Measurements from ENCODE around the gene DND1. TPM values are rescaled to one million over a fixed set of nuclear protein-coding genes. Genes with fewer than 3 reads are reported as not detected.
A peak's percentile ranks its signal among the peaks of the same experiment; 100 is the strongest.
"Not testable (repeated sequence)": the region's sequence is repeated elsewhere in the genome, so short reads cannot be mapped to it uniquely, and the experiment has no call there.

Gene DND1
- total RNA-seq, 1 experiment from 2014 or later: 0.83 TPM

DNA sequence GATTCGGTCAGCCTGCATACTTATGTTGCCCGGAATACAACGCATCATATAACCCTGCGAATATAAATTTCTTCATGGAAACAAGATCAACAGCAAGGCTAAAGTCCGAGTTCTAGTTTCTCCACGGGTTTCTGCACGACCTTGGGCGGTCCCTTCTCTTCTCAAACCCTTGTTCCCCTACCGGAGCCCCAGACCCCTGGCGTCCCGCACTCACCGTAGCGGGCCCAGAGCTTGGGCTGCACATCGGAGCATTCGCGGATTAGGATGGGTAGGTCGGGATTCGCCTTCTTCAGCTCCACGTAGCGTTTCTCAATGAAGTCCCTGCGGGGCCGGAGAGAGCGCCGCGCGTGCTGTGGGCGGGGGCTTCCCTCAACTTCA lies 26.3 kb downstream of the DND1 start:
- DNase-seq: no peak
- Histone ChIP-seq H3K36me3 (replicated peaks; ENCODE audit: control insufficient read depth, insufficient read depth, low read length) (peaks cover 28% of the 10 kb centered on the region), H3K27me3 (ENCODE audit: control insufficient read depth, insufficient read depth, low read length) (no peaks in the 10 kb centered on the region), H3K4me3 (ENCODE audit: insufficient read depth, low read depth, low read length) (peak overlapping the region; percentile 92)

GRCh38 chr5:140642718-140643117 lies 30.7 kb downstream of the DND1 start:
- no peaks in the 10 kb centered on the region for H3K27me3 ChIP-seq (ENCODE audit: control insufficient read depth, insufficient read depth, low read length)
- no peak for DNase-seq
- H3K36me3 ChIP-seq (replicated peaks; ENCODE audit: control insufficient read depth, insufficient read depth, low read length): peaks cover 26% of the 10 kb centered on the region
- H3K4me3 ChIP-seq (ENCODE audit: insufficient read depth, low read depth, low read length): no peak overlapping the region

DNA sequence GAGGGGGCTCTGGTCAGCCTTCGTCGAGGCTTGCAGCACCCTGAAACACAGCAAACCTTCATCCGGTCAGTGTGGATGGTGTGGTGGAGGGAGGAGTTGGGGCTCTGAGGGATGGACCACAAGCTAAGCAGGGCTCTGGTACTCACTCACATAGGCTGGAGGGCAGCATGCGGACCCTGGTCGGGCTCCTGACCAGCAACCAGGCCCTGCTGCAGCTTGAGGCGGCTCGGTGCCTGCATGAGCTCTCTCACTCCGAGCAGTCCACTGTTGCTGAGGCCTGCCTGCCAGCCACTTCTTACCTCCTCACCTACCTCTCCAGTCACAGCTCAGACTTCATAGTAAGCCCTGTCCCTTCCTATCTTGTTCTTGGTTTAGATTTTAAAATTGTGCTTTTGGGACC lies 31.7 kb downstream of the DND1 start:
- Histone ChIP-seq H3K27me3 (ENCODE audit: control insufficient read depth, insufficient read depth, low read length) (no peaks in the 10 kb centered on the region), H3K4me3 (ENCODE audit: insufficient read depth, low read depth, low read length) (no peak overlapping the region), H3K36me3 (replicated peaks; ENCODE audit: control insufficient read depth, insufficient read depth, low read length) (peaks cover 26% of the 10 kb centered on the region)
- DNase-seq: no peak

- H3K27me3 ChIP-seq (ENCODE audit: control insufficient read depth, insufficient read depth, low read length): no peaks in the 10 kb centered on the region
- peak; percentile 99 for DNase-seq
- peaks cover 18% of the 10 kb centered on the region for H3K36me3 ChIP-seq (replicated peaks; ENCODE audit: control insufficient read depth, insufficient read depth, low read length)
- H3K4me3 ChIP-seq (ENCODE audit: insufficient read depth, low read depth, low read length): peak within 1 kb of the TSS; percentile 82
Observed at GRCh38 chr5:140639148-140639981, 34.0 kb downstream of the DND1 start, which contains the start of gene TMCO6. TSS of gene TMCO6 (plus strand) at chr5:140639451. CDS start at chr5:140639528, 77 bp downstream.

DNA sequence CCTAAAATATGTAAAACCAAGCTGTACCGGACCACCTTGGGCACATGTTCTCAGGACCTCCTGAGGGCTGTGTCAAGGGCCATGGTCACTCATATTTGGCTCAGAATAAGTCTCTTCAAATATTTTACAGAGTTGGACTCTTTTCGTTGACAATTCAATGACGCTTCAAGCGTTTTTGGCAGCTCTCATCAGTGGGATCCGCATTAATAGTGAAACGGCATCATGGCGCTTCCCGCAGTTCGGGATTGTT lies 34.6 kb downstream of the DND1 start:
- peaks cover 14% of the 10 kb centered on the region for H3K36me3 ChIP-seq (replicated peaks; ENCODE audit: control insufficient read depth, insufficient read depth, low read length)
- not testable (repeated sequence) for H3K27me3 ChIP-seq (ENCODE audit: control insufficient read depth, insufficient read depth, low read length); DNase-seq
- peak overlapping the region; percentile 11; the same call in 1 of the 2 replicates for H3K4me3 ChIP-seq (ENCODE audit: insufficient read depth, low read depth, low read length)

DNA sequence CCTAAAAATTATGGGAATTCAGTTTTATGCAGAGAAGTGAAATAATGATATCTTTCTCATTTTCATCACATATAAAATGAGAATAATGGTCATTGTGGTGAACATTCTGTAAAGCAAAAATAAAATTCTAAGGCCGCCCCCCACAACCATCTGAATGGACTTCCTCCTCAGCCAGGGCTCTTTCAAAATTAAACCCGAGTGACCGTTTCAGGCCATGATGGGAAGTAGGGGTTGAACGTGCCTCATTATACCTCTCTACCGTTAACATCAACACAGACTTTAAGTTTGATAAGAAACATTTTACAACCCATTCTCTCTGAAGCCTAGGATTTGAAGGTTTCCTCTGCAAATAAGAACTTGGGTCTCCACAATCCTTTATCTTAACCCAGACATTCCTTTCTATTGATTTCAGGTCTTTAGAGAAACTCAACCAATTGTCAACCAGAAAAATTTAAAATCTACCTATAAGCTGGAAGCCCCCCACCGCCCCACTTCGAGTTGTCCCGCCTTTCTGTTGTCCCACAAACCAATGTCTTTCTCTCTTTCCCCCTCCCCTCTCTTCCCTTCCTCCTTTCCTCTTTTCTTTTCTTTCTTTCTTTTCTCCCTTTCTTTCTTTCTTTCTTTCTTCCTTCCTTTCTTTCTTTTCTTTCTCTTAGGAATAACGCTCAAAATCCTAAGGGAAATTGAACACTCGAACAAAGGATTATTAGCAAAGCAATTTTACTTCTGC lies 35.8 kb downstream of the DND1 start:
- H3K27me3 ChIP-seq (ENCODE audit: control insufficient read depth, insufficient read depth, low read length): peaks cover 10% of the 10 kb centered on the region
- no peak overlapping the region for H3K4me3 ChIP-seq (ENCODE audit: insufficient read depth, low read depth, low read length)
- H3K36me3 ChIP-seq (replicated peaks; ENCODE audit: control insufficient read depth, insufficient read depth, low read length): peaks cover 4% of the 10 kb centered on the region
- DNase-seq: no peak

DNA sequence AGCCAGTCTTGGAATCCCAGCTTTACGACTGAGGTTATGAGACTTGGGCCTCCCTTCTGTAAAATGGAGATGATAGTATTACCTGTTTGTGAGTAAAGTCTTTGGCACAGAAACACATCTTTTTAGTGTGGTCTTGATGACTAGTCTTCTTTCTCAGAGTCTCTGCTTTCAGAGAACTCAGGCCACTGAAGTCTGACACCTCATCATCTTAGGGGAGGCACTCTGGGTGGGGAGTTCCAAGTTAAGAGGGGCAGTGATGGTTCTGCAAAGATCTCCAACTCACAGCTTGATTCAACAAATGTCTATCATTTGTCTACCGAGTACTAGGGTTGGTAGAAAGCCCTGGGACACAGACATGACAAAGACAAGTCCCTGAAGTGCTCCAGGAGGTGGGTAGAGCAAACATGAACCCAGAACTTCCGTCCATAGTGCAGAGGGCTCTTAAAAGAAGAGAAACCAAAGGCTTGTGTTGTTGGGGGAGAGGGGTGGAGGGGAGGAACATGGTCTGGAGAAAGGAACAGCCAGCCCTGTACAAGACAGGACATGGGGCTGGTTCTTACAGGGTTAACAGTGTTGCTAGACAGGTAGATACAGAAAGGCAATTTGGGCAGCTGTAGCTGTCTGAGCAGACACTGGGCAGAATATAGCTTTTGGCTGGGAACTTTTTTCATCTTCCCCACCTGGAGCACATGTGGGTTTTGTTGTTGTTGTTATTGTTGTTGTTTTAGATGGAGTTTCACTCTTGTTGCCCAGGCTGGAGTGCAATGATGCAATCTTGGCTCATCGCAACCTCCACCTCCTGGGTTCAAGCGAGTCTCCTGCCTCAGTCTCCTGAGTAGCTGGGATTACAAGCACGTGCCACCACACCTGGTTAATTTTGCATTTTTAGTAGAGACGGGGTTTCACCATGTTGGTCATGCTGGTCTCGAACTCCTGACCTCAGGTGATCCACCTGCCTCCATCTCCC lies 37.8 kb downstream of the DND1 start:
- peaks cover 30% of the 10 kb centered on the region for H3K27me3 ChIP-seq (ENCODE audit: control insufficient read depth, insufficient read depth, low read length)
- no peaks in the 10 kb centered on the region for H3K36me3 ChIP-seq (replicated peaks; ENCODE audit: control insufficient read depth, insufficient read depth, low read length)
- no peak for DNase-seq
- H3K4me3 ChIP-seq (ENCODE audit: insufficient read depth, low read depth, low read length): no peak overlapping the region

DNA sequence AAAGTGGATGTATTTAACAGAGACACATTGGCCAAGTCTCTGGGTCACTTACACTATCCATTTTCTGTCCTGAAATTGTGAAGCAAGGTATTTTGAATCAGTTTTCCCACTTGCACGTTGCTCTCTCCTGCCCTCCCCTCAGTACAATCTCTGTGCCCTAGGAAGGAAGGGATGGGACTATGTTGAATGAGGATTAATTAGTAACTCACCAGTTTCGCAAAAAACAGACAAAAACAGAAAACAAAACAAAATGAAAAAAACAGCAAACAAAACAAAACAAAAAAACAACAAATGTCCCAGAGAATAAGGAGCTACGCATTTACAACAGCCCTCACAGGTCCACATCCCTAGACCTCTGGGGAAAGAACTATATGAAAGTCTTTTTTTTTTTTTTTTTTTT lies 39.3 kb downstream of the DND1 start:
- Histone ChIP-seq H3K4me3 (ENCODE audit: insufficient read depth, low read depth, low read length) (no peak overlapping the region), H3K36me3 (replicated peaks; ENCODE audit: control insufficient read depth, insufficient read depth, low read length) (no peaks in the 10 kb centered on the region), H3K27me3 (ENCODE audit: control insufficient read depth, insufficient read depth, low read length) (peaks cover 31% of the 10 kb centered on the region)
- no peak for DNase-seq

- H3K36me3 ChIP-seq (replicated peaks; ENCODE audit: control insufficient read depth, insufficient read depth, low read length): no peaks in the 10 kb centered on the region
- peaks cover 31% of the 10 kb centered on the region for H3K27me3 ChIP-seq (ENCODE audit: control insufficient read depth, insufficient read depth, low read length)
- H3K4me3 ChIP-seq (ENCODE audit: insufficient read depth, low read depth, low read length): no peak overlapping the region
- DNase-seq: no peak
Observed at GRCh38 chr5:140633501-140633900, 39.9 kb downstream of the DND1 start.

DNA sequence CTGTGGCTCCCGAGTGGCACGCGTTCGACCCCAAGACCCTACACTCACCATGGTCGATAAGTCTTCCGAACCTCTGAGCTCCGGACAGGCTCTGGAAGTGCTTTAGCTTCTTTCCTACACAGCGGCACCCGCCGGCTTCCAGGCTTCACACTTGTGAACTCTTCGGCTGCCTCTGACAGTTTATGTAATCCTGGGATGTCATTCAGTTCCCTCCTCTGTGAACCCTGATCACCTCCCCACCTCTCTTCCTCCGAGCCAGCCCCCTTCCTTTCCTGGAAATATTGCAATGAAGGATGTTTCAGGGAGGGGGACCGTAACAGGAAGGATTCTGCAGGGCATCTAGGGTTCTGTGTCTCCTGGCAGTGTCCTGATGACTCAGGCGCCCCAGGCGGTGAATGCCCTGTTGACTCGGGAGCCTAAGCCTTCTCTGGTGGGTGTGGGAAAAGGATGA lies 40.3 kb downstream of the DND1 start, which contains the start of gene CD14:
CD14 (minus strand) TSS at position 155 of the 451 bp plus-strand sequence; CDS start at position 51, 104 bp downstream.
- H3K4me3 ChIP-seq (ENCODE audit: insufficient read depth, low read depth, low read length): peak within 1 kb of the TSS; percentile 45
- no peaks in the 10 kb centered on the region for H3K36me3 ChIP-seq (replicated peaks; ENCODE audit: control insufficient read depth, insufficient read depth, low read length)
- DNase-seq: peak; percentile 45
- H3K27me3 ChIP-seq (ENCODE audit: control insufficient read depth, insufficient read depth, low read length): peaks cover 31% of the 10 kb centered on the region

DNA sequence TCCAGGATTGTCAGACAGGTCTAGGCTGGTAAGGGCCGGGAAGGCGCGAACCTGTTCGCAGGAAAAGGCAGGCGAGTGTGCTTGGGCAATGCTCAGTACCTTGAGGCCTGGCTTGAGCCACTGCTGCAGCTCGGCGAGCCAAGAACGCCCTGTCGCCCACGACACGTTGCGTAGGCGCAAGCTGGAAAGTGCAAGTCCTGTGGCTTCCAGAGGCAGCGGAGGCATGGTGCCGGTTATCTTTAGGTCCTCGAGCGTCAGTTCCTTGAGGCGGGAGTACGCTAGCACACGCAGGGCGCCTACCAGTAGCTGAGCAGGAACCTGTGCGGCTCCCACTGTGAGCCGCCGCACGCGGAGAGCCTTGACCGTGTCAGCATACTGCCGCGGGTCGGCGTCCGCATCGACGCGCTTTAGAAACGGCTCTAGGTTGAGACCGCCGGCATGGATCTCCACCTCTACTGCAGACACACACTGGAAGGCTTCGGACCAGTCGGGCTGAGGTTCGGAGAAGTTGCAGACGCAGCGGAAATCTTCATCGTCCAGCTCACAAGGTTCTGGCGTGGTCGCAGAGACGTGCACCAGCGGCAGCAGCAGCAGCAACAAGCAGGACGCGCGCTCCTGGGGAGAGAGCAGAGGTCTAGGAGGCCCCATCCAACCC lies 40.9 kb downstream of the DND1 start:
- peak overlapping the region; percentile 45 for H3K4me3 ChIP-seq (ENCODE audit: insufficient read depth, low read depth, low read length)
- peak; percentile 69 for DNase-seq

GRCh38 chr5:140631831-140632365 lies 41.5 kb downstream of the DND1 start:
- H3K4me3 ChIP-seq (ENCODE audit: insufficient read depth, low read depth, low read length): peak overlapping the region; percentile 45
- H3K36me3 ChIP-seq (replicated peaks; ENCODE audit: control insufficient read depth, insufficient read depth, low read length): no peaks in the 10 kb centered on the region
- peak; percentile 69 for DNase-seq
- H3K27me3 ChIP-seq (ENCODE audit: control insufficient read depth, insufficient read depth, low read length): peaks cover 31% of the 10 kb centered on the region

More for the DNA sequence above, 40.9 kb downstream of the DND1 start:
- Histone ChIP-seq H3K27me3 (ENCODE audit: control insufficient read depth, insufficient read depth, low read length) (peaks cover 31% of the 10 kb centered on the region), H3K36me3 (replicated peaks; ENCODE audit: control insufficient read depth, insufficient read depth, low read length) (no peaks in the 10 kb centered on the region)

- peaks cover 31% of the 10 kb centered on the region for H3K27me3 ChIP-seq (ENCODE audit: control insufficient read depth, insufficient read depth, low read length)
- no peak overlapping the region for H3K4me3 ChIP-seq (ENCODE audit: insufficient read depth, low read depth, low read length)
- DNase-seq: no peak
- no peaks in the 10 kb centered on the region for H3K36me3 ChIP-seq (replicated peaks; ENCODE audit: control insufficient read depth, insufficient read depth, low read length)
Observed at GRCh38 chr5:140631036-140631417, 42.3 kb downstream of the DND1 start.
